H9 (cell line): Measurements from ENCODE around the gene NADSYN1. TPM values are rescaled to one million over a fixed set of nuclear protein-coding genes. Genes with fewer than 3 reads are reported as not detected.

ENCODE experiments used
- DNase-seq: peaks from one replicate; pipeline ENCODE4 v3.0.0-alpha.2; 2017
- H2AFZ ChIP-seq: one replicate; pipeline ENCODE4 v1.6.1; 2013; ENCODE audit warnings: mild to moderate bottlenecking, low read length, control low read depth, moderate library complexity
- H2AK5ac ChIP-seq: 2 replicates; pipeline ENCODE4 v1.6.1; 2013; ENCODE audit warnings: low read length, control low read depth, mixed read lengths; ENCODE audit not compliant: insufficient read length
- H2BK120ac ChIP-seq: one replicate; pipeline ENCODE4 v1.6.1; 2013; ENCODE audit warnings: low read depth, mild to moderate bottlenecking, low read length, control low read depth, inconsistent platforms; ENCODE audit not compliant: poor library complexity, severe bottlenecking
- H2BK12ac ChIP-seq: 2 replicates; pipeline ENCODE4 v1.6.1; 2013; ENCODE audit warnings: low read length, control low read depth, mixed read lengths, low read depth; ENCODE audit not compliant: insufficient read length
- H2BK15ac ChIP-seq: 2 replicates; pipeline ENCODE4 v1.6.1; 2013; ENCODE audit warnings: low read depth, low read length, control low read depth
- H2BK20ac ChIP-seq: one replicate; pipeline ENCODE4 v1.6.1; 2013; ENCODE audit warnings: low read depth, mild to moderate bottlenecking, low read length, control low read depth, inconsistent platforms; ENCODE audit not compliant: poor library complexity, severe bottlenecking
- H2BK5ac ChIP-seq: 2 replicates; pipeline ENCODE4 v1.6.1; 2013; ENCODE audit warnings: low read length, control low read depth, mixed read lengths; ENCODE audit not compliant: insufficient read length
- H3K14ac ChIP-seq: 2 replicates; pipeline ENCODE4 v1.6.1; 2013; ENCODE audit warnings: low read length, control low read depth; ENCODE audit not compliant: insufficient read depth
- H3K18ac ChIP-seq: 2 replicates; pipeline ENCODE4 v1.6.1; 2013; ENCODE audit warnings: low read depth, mild to moderate bottlenecking, mixed read lengths, low read length, control low read depth; ENCODE audit not compliant: insufficient read length
- H3K23ac ChIP-seq: 2 replicates; pipeline ENCODE4 v1.6.1; 2013; ENCODE audit warnings: low read length, control low read depth, mixed read lengths, low read depth; ENCODE audit not compliant: insufficient read length
- H3K23me2 ChIP-seq: 2 replicates; pipeline ENCODE4 v1.6.1; 2013; ENCODE audit warnings: low read depth, mild to moderate bottlenecking, mixed read lengths, low read length, control low read depth; ENCODE audit not compliant: insufficient read length, poor library complexity, severe bottlenecking
- H3K27ac ChIP-seq: 2 replicates; pipeline ENCODE4 v1.5.1; 2013; ENCODE audit warnings: low read length, control low read depth, mixed read lengths, low read depth; ENCODE audit not compliant: insufficient read length
- H3K27me3 ChIP-seq: 2 replicates; pipeline ENCODE4 v1.6.1; 2013; ENCODE audit warnings: low read length, control low read depth, inconsistent platforms; ENCODE audit not compliant: insufficient read depth
- H3K4ac ChIP-seq: 2 replicates; pipeline ENCODE4 v1.6.1; 2013; ENCODE audit warnings: low read depth, mild to moderate bottlenecking, control low read depth, inconsistent platforms, low read length, moderate library complexity
- H3K4me1 ChIP-seq: 2 replicates; pipeline ENCODE4 v1.6.1; 2013; ENCODE audit warnings: low read length, control low read depth, inconsistent platforms; ENCODE audit not compliant: insufficient read depth
- H3K4me2 ChIP-seq: 2 replicates; pipeline ENCODE4 v1.6.1; 2013; ENCODE audit warnings: low read length, control low read depth, mixed read lengths; ENCODE audit not compliant: insufficient read length, insufficient read depth
- H3K56ac ChIP-seq: 2 replicates; pipeline ENCODE4 v1.6.1; 2013; ENCODE audit warnings: low read depth, mild to moderate bottlenecking, mixed read lengths, low read length, control low read depth; ENCODE audit not compliant: insufficient read length
- H3K79me1 ChIP-seq: 2 replicates; pipeline ENCODE4 v1.6.1; 2013; ENCODE audit warnings: low read depth, mild to moderate bottlenecking, moderate library complexity, low read length, control low read depth, inconsistent platforms; ENCODE audit not compliant: insufficient read depth, poor library complexity, severe bottlenecking
- H3K79me2 ChIP-seq: 2 replicates; pipeline ENCODE4 v1.6.1; 2013; ENCODE audit warnings: low read length, control low read depth, inconsistent platforms; ENCODE audit not compliant: insufficient read depth
- H3K9ac ChIP-seq: 2 replicates; pipeline ENCODE4 v1.6.1; 2013; ENCODE audit warnings: low read length, control low read depth, mixed read lengths; ENCODE audit not compliant: insufficient read length; ENCODE audit errors: extremely low read depth
- H3K9me3 ChIP-seq: one replicate; pipeline ENCODE4 v1.6.1; 2013; ENCODE audit warnings: low read depth, low read length, inconsistent platforms; ENCODE audit not compliant: control insufficient read depth
- H3T11ph ChIP-seq: one replicate; pipeline ENCODE4 v1.6.1; 2013; ENCODE audit warnings: mild to moderate bottlenecking, low read length, control low read depth, inconsistent platforms
- H4K20me1 ChIP-seq: one replicate; pipeline ENCODE4 v1.6.1; 2013; ENCODE audit not compliant: control insufficient read depth, insufficient read length, insufficient read depth
- H4K5ac ChIP-seq: 2 replicates; pipeline ENCODE4 v1.6.1; 2013; ENCODE audit warnings: low read depth, mild to moderate bottlenecking, mixed read lengths, low read length, control low read depth; ENCODE audit not compliant: insufficient read length
- H4K8ac ChIP-seq: replicated peaks from 2 replicates; pipeline ENCODE4 v1.6.1; 2013; ENCODE audit warnings: low read length, control low read depth, mixed read lengths, low read depth; ENCODE audit not compliant: insufficient read length
- H4K91ac ChIP-seq: 2 replicates; pipeline ENCODE4 v1.6.1; 2013; ENCODE audit warnings: low read depth, mild to moderate bottlenecking, moderate library complexity, mixed read lengths, low read length, control low read depth; ENCODE audit not compliant: insufficient read length
- H3K27ac Mint-ChIP-seq, 3 experiments: 2 replicates in 2 of 3; 3 replicates in 1 of 3; pipeline ENCODE4 v1.8.0; 2020 to 2021; ENCODE audit warnings: mixed read lengths in 3 of 3, mild to moderate bottlenecking in 1 of 3, moderate library complexity in 1 of 3
- H3K27me3 Mint-ChIP-seq: 2 replicates; pipeline ENCODE4 v1.8.0; 2021; ENCODE audit warnings: low read depth, mild to moderate bottlenecking, moderate library complexity, mixed read lengths
- H3K36me3 Mint-ChIP-seq, 3 experiments: 2 replicates in 2 of 3; 3 replicates in 1 of 3; pipeline ENCODE4 v1.8.0; 2020 to 2021; ENCODE audit warnings: low read depth in 3 of 3, mixed read lengths in 3 of 3; ENCODE audit not compliant: insufficient read depth in 1 of 3
- H3K4me1 Mint-ChIP-seq, 2 experiments: 2 replicates each; pipeline ENCODE4 v1.8.0; 2020; ENCODE audit warnings: mixed read lengths in 2 of 2
- H3K4me3 Mint-ChIP-seq, 2 experiments: 2 replicates in 1 of 2; 3 replicates in 1 of 2; pipeline ENCODE4 v1.8.0; 2020 to 2021; ENCODE audit warnings: mild to moderate bottlenecking in 2 of 2, mixed read lengths in 2 of 2, moderate library complexity in 1 of 2
- H3K9me3 Mint-ChIP-seq, 2 experiments: 2 replicates in 1 of 2; 3 replicates in 1 of 2; pipeline ENCODE4 v1.8.0; 2020; ENCODE audit warnings: mild to moderate bottlenecking in 2 of 2, mixed read lengths in 2 of 2, moderate library complexity in 1 of 2
- WGBS: extraction: QIAGEN DNeasy Blood & Tissue Kit; methylation state at CpG from one replicate; pipeline ENCODE4 v1.1.7; 2013; ENCODE audit warnings: missing lambda C conversion rate, low lambda C conversion rate, mixed read lengths; ENCODE audit not compliant: insufficient read length; ENCODE audit errors: extremely low coverage; 5-methylcytosine and 5-hydroxymethylcytosine counted together
- total RNA-seq: library from RNA; stranded (reverse); gene quantifications from 2 replicates; pipeline ENCODE4 v1.2.1, GENCODE V29; 2021
- TF ChIP-seq, protein P1 (sequence below): fragments of 200-600 bp; sonication (generic); conservative IDR thresholded peaks from 3 replicates; pipeline ENCODE4 v1.8.0; 2021; ENCODE audit warnings: antibody characterized with exemption, mild to moderate bottlenecking

NADSYN1 gene
- total RNA-seq, 1 experiment from 2014 or later, result 44.2 TPM

DNA sequence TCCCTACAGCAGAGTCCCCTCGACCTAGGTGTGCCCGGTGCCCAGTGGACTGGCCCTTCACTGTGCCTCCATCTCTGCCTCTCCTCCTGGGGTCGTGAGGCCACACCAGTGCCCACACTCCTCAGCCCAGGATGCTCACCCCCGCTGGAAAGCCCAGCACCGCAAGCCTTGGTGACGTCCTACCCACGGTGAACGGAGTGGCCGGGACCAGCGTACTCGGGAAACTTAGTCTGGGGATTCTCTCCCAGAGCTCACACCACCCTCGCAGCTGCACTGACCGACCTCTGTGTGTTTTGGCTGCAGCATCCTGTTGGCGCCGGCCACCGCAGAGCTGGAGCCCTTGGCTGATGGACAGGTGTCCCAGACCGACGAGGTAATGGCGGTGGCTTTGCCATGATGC, 38.5 kb downstream of the NADSYN1 start:
- H2BK20ac ChIP-seq, result no peak overlapping the region
- no peak overlapping the region for H3K4me3 Mint-ChIP-seq
- H3K27ac Mint-ChIP-seq, result no peak overlapping the region
- no peaks in the 10 kb centered on the region for H3K23me2 ChIP-seq
- peaks cover 16 to 77% (median 35%) of the 10 kb centered on the region in 3 experiments for H3K36me3 Mint-ChIP-seq
- no peaks in the 10 kb centered on the region for H3K4me1 ChIP-seq
- H3K14ac ChIP-seq, result no peak overlapping the region
- H2BK5ac ChIP-seq, result no peak overlapping the region
- H3K9me3 ChIP-seq, result no peaks in the 10 kb centered on the region
- H4K8ac ChIP-seq, result no peak overlapping the region
- no peaks in the 10 kb centered on the region for H4K20me1 ChIP-seq
- H3T11ph ChIP-seq, result no peak overlapping the region
- WGBS, result no CpG with 5 or more reads among the region's 19 CpGs
- H3K4me1 Mint-ChIP-seq, result peaks cover 4 to 6% of the 10 kb centered on the region in 2 experiments; a peak in 3 of 4 replicates
- H2BK12ac ChIP-seq, result no peak overlapping the region
- H3K9ac ChIP-seq, result no peak overlapping the region
- no peak overlapping the region for H2BK15ac ChIP-seq
- H3K27me3 Mint-ChIP-seq, result no peaks in the 10 kb centered on the region
- no peak overlapping the region for H3K4me2 ChIP-seq
- H4K5ac ChIP-seq, result no peak overlapping the region
- H3K79me2 ChIP-seq, result no peaks in the 10 kb centered on the region
- H3K18ac ChIP-seq, result no peak overlapping the region
- no peak overlapping the region for H3K56ac ChIP-seq
- H4K91ac ChIP-seq, result no peak overlapping the region
- TF ChIP-seq, protein P1, sequence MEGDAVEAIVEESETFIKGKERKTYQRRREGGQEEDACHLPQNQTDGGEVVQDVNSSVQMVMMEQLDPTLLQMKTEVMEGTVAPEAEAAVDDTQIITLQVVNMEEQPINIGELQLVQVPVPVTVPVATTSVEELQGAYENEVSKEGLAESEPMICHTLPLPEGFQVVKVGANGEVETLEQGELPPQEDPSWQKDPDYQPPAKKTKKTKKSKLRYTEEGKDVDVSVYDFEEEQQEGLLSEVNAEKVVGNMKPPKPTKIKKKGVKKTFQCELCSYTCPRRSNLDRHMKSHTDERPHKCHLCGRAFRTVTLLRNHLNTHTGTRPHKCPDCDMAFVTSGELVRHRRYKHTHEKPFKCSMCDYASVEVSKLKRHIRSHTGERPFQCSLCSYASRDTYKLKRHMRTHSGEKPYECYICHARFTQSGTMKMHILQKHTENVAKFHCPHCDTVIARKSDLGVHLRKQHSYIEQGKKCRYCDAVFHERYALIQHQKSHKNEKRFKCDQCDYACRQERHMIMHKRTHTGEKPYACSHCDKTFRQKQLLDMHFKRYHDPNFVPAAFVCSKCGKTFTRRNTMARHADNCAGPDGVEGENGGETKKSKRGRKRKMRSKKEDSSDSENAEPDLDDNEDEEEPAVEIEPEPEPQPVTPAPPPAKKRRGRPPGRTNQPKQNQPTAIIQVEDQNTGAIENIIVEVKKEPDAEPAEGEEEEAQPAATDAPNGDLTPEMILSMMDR, result no peak
- no peak for DNase-seq
- H2AFZ ChIP-seq, result no peak overlapping the region
- H2BK120ac ChIP-seq, result no peak overlapping the region
- no peak overlapping the region for H3K23ac ChIP-seq
- no peaks in the 10 kb centered on the region for H3K79me1 ChIP-seq
- no peaks in the 10 kb centered on the region for H3K27me3 ChIP-seq
- no peak overlapping the region for H3K4ac ChIP-seq
- H3K9me3 Mint-ChIP-seq, result peaks cover 0 to 1% of the 10 kb centered on the region in 2 experiments; a peak in 1 of 5 replicates
- no peak overlapping the region for H3K27ac ChIP-seq
- H2AK5ac ChIP-seq, result no peak overlapping the region
